K562 (cell line): Measurements from ENCODE around the gene VPS9D1. TPM values are rescaled to one million over a fixed set of nuclear protein-coding genes. Genes with fewer than 3 reads are reported as not detected.
A peak's percentile ranks its signal among the peaks of the same experiment; 100 is the strongest.

Source experiments
- BCL6 ChIP-seq: fragments of 250-450 bp; sonication (Bioruptor Pico); IDR thresholded peaks from 2 replicates; pipeline ENCODE4 v1.4.0; 2020
- BCOR ChIP-seq: fragments of 450-650 bp; IDR thresholded peaks from 2 replicates; pipeline ENCODE4 v1.6.1; 2016
- EGR1 ChIP-seq: fragments of 450-650 bp; conservative IDR thresholded peaks from 2 replicates; pipeline ENCODE4 v1.6.1; 2017; ENCODE audit warnings: mild to moderate bottlenecking
- FOXP1 ChIP-seq: sonication (generic); formaldehyde crosslinking; IDR thresholded peaks from 2 replicates; pipeline ENCODE4 v1.8.0; 2022; ENCODE audit warnings: mild to moderate bottlenecking, missing genetic modification reagents
- FUS ChIP-seq: fragments of 200-400 bp; formaldehyde crosslinking; optimal IDR thresholded peaks from 2 replicates; pipeline ENCODE3; 2017; ENCODE audit warnings: low read depth, low read length
- ILK ChIP-seq: fragments of 450-650 bp; IDR thresholded peaks from 2 replicates; pipeline ENCODE4 v1.6.1; 2016; ENCODE audit warnings: missing genetic modification characterization, low read depth, mild to moderate bottlenecking, missing compliant biosample characterization, moderate library complexity, borderline replicate concordance
- MTA3 ChIP-seq: fragments of 450-650 bp; formaldehyde crosslinking; IDR thresholded peaks from 2 replicates; pipeline ENCODE4 v1.6.1; 2017; ENCODE audit warnings: mild to moderate bottlenecking, borderline replicate concordance
- RFX7 ChIP-seq: fragments of 250-450 bp; sonication (Bioruptor Pico); IDR thresholded peaks from 2 replicates; pipeline ENCODE4 v1.5.1; 2021; ENCODE audit warnings: mild to moderate bottlenecking
- SIN3B ChIP-seq: fragments of 450-650 bp; IDR thresholded peaks from 2 replicates; pipeline ENCODE4 v1.6.1; 2017; ENCODE audit warnings: low read depth, mild to moderate bottlenecking, moderate library complexity
- SP2 ChIP-seq: IDR thresholded peaks from 2 replicates; pipeline ENCODE4 v1.6.1; 2011; ENCODE audit warnings: mild to moderate bottlenecking, low read depth, low read length, moderate library complexity; ENCODE audit not compliant: poor library complexity, severe bottlenecking; ENCODE audit errors: extremely low read depth
- ZBTB1 ChIP-seq: sonication (generic); formaldehyde crosslinking; IDR thresholded peaks from 2 replicates; pipeline ENCODE4 v1.8.1; 2023; ENCODE audit warnings: missing genetic modification reagents, low read depth, mild to moderate bottlenecking, borderline replicate concordance
- ZNF253 ChIP-seq: fragments of 250-450 bp; sonication (Bioruptor Pico); conservative IDR thresholded peaks from 2 replicates; pipeline ENCODE4 v1.6.1; 2021; ENCODE audit warnings: mild to moderate bottlenecking
- polyA plus RNA-seq, 8 experiments: library from polyadenylated mRNA; depleted of rRNA in 4 of 8; stranded (reverse) in 5 of 8; unstranded in 3 of 8; fragments of >200 nt; fragmentation: Nextera tagmentation in 2 of 8; fragmentation: Illumina TruSeq in 1 of 8; extraction: Ambion mirVana in 2 of 8; extraction: Trizol in 1 of 8; gene quantifications; 2 replicates each; pipeline versions ENCODE4 v1.2.1 to v1.2.3, GENCODE V29; 2011 to 2014; ENCODE audit warnings: inconsistent platforms in 1 of 8, missing spikeins in 1 of 8
- total RNA-seq, 7 experiments: library from RNA; depleted of rRNA in 6 of 7; stranded (reverse); fragments of >200 nt in 6 of 7; fragmentation: Illumina TruSeq in 2 of 7; extraction: Trizol in 2 of 7; gene quantifications; 2 replicates each; pipeline versions ENCODE4 v1.2.1 to v1.2.3, GENCODE V29; 2011 to 2021; ENCODE audit warnings: low replicate concordance in 1 of 7
- TF ChIP-seq, protein P1 (sequence below): sonication (generic); formaldehyde crosslinking; IDR thresholded peaks from 2 replicates; pipeline ENCODE4 v1.8.0; 2023; ENCODE audit warnings: mild to moderate bottlenecking, missing genetic modification reagents
- TF ChIP-seq, protein P2 (sequence below): fragments of 450-650 bp; IDR thresholded peaks from 2 replicates; pipeline ENCODE4 v1.6.1; 2016
- TF ChIP-seq, protein P3 (sequence below): sonication (generic); formaldehyde crosslinking; IDR thresholded peaks from 2 replicates; pipeline ENCODE4 v1.8.0; 2023; ENCODE audit warnings: mild to moderate bottlenecking, missing genetic modification reagents
- TF ChIP-seq, protein P4 (sequence below), 2 experiments: fragments of 450-650 bp in 1 of 2; IDR thresholded peaks; 2 replicates each; pipeline ENCODE4 v1.6.1; 2011 to 2017; ENCODE audit warnings: low read depth in 2 of 2, antibody characterized with exemption in 1 of 2, borderline replicate concordance in 1 of 2, low read length in 1 of 2, mild to moderate bottlenecking in 1 of 2, mixed read lengths in 1 of 2; ENCODE audit not compliant: control insufficient read depth in 1 of 2

VPS9D1 gene
- total and polyA plus RNA-seq, 9 of the 15 experiments (the other 6 are each of a cell fraction or from before 2014, with no cell fraction given) = 0.33 to 3.1 (median 1.1) TPM

DNA sequence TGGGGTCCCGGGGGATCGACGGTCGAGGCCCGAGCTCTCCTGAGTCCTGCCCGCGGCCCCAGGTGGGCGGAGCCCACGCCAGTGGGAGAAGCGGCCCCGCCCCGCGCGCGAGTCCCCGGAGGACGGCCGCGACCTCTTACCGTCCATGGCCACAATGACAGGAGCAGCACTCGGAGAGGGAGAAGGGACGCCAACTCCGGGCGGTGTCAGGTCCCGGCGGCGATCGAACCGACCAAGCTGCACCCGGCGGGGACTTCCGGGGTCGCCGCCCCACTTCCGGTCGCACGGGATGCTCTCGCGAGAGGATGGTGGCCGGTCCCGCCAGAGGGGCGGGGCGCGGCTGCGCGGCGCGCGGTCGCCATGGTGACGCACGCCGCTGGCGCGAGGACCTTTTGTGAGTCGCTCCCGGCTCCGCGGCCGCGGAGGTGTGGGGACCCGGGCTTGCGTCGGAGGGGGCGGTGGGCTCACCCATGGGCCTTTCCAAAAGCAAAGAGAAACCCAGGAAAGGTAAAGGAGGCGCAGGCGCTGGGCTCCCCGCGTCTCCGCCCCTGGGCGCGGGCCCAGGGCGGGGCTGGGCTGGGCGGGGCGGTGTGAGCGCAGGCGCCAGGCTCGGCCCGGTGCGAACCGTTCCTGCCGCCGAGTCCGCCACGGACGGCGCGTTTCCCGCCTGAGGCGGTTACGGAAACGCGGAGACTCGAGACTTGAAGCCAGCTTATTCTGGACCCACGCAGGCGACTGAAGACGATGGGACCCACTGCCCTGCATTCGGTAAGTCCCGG, 63.1 kb downstream of the VPS9D1 start, which contains the start of the genes CHMP1A and SPATA33 (continued):
- TF ChIP-seq ZBTB1 (CRISPR knock-in tag) = no peak
- no peak for TF ChIP-seq BCOR
- no peak for TF ChIP-seq BCL6 (CRISPR knock-in tag)
- TF ChIP-seq ZNF253 (CRISPR knock-in tag) = no peak
- TF ChIP-seq SP2 = no peak
- TF ChIP-seq, protein P1, sequence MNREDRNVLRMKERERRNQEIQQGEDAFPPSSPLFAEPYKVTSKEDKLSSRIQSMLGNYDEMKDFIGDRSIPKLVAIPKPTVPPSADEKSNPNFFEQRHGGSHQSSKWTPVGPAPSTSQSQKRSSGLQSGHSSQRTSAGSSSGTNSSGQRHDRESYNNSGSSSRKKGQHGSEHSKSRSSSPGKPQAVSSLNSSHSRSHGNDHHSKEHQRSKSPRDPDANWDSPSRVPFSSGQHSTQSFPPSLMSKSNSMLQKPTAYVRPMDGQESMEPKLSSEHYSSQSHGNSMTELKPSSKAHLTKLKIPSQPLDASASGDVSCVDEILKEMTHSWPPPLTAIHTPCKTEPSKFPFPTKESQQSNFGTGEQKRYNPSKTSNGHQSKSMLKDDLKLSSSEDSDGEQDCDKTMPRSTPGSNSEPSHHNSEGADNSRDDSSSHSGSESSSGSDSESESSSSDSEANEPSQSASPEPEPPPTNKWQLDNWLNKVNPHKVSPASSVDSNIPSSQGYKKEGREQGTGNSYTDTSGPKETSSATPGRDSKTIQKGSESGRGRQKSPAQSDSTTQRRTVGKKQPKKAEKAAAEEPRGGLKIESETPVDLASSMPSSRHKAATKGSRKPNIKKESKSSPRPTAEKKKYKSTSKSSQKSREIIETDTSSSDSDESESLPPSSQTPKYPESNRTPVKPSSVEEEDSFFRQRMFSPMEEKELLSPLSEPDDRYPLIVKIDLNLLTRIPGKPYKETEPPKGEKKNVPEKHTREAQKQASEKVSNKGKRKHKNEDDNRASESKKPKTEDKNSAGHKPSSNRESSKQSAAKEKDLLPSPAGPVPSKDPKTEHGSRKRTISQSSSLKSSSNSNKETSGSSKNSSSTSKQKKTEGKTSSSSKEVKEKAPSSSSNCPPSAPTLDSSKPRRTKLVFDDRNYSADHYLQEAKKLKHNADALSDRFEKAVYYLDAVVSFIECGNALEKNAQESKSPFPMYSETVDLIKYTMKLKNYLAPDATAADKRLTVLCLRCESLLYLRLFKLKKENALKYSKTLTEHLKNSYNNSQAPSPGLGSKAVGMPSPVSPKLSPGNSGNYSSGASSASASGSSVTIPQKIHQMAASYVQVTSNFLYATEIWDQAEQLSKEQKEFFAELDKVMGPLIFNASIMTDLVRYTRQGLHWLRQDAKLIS = no peak; the same call in 1 of the 2 replicates
- TF ChIP-seq, protein P2, sequence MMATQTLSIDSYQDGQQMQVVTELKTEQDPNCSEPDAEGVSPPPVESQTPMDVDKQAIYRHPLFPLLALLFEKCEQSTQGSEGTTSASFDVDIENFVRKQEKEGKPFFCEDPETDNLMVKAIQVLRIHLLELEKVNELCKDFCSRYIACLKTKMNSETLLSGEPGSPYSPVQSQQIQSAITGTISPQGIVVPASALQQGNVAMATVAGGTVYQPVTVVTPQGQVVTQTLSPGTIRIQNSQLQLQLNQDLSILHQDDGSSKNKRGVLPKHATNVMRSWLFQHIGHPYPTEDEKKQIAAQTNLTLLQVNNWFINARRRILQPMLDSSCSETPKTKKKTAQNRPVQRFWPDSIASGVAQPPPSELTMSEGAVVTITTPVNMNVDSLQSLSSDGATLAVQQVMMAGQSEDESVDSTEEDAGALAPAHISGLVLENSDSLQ = no peak; the same call in 1 of the 2 replicates
- TF ChIP-seq FUS = peak; percentile 41
- TF ChIP-seq FOXP1 (CRISPR knock-in tag) = no peak
- TF ChIP-seq EGR1 = 0 out of 2 replicates have a peak, but pooled peaks have one; percentile 18
- TF ChIP-seq SIN3B = peak; percentile 79
- TF ChIP-seq, protein P3, sequence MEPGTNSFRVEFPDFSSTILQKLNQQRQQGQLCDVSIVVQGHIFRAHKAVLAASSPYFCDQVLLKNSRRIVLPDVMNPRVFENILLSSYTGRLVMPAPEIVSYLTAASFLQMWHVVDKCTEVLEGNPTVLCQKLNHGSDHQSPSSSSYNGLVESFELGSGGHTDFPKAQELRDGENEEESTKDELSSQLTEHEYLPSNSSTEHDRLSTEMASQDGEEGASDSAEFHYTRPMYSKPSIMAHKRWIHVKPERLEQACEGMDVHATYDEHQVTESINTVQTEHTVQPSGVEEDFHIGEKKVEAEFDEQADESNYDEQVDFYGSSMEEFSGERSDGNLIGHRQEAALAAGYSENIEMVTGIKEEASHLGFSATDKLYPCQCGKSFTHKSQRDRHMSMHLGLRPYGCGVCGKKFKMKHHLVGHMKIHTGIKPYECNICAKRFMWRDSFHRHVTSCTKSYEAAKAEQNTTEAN (CRISPR knock-in tag) = no peak
- TF ChIP-seq MTA3 = no peak; the same call in 1 of the 2 replicates
- no peak for TF ChIP-seq ILK (tag)
- TF ChIP-seq, protein P4, sequence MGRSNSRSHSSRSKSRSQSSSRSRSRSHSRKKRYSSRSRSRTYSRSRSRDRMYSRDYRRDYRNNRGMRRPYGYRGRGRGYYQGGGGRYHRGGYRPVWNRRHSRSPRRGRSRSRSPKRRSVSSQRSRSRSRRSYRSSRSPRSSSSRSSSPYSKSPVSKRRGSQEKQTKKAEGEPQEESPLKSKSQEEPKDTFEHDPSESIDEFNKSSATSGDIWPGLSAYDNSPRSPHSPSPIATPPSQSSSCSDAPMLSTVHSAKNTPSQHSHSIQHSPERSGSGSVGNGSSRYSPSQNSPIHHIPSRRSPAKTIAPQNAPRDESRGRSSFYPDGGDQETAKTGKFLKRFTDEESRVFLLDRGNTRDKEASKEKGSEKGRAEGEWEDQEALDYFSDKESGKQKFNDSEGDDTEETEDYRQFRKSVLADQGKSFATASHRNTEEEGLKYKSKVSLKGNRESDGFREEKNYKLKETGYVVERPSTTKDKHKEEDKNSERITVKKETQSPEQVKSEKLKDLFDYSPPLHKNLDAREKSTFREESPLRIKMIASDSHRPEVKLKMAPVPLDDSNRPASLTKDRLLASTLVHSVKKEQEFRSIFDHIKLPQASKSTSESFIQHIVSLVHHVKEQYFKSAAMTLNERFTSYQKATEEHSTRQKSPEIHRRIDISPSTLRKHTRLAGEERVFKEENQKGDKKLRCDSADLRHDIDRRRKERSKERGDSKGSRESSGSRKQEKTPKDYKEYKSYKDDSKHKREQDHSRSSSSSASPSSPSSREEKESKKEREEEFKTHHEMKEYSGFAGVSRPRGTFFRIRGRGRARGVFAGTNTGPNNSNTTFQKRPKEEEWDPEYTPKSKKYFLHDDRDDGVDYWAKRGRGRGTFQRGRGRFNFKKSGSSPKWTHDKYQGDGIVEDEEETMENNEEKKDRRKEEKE (IDR thresholded peaks at IDR 0.05; ENCODE audit: borderline replicate concordance in 1 of 2, control insufficient read depth in 1 of 2, low read depth in 2 of 2, low read length in 1 of 2) = no peak
- no peak for TF ChIP-seq RFX7 (CRISPR knock-in tag)
